ENCODE data around the gene ENOX2. TPM values are rescaled to one million over a fixed set of nuclear protein-coding genes. Genes with fewer than 3 reads are reported as not detected.

ENOX2 gene
- total RNA-seq, 2 donors from 2014 or later, result 7.3 to 26.2 TPM

DNA sequence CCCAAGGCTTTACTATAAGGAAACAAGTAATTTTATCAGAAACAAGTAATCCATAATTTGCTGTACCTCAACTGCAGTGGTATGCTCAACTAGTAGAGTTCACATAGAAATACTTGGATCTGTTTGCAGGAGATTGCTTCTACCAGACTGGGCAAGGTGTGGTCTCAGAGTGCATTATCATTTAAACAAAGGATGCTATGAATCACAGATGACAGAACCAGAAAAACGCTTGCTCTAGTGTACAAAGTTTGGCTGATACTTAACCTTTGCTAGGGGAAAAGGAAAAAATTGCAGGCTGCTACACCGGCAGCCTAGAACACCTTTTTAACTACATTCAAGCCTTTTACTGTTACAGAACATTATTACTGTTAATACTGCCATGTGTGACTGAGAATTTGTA is 97.1 kb downstream of the ENOX2 start:
- H3K9me3 ChIP-seq (ENCODE audit: control insufficient read depth, low read length), result no peaks in the 10 kb centered on the region
- H3K9me3 Mint-ChIP-seq, result no peaks in the 10 kb centered on the region
- H3K36me3 Mint-ChIP-seq (ENCODE audit: low read depth), result no peaks in the 10 kb centered on the region
- TF ChIP-seq, protein P1, sequence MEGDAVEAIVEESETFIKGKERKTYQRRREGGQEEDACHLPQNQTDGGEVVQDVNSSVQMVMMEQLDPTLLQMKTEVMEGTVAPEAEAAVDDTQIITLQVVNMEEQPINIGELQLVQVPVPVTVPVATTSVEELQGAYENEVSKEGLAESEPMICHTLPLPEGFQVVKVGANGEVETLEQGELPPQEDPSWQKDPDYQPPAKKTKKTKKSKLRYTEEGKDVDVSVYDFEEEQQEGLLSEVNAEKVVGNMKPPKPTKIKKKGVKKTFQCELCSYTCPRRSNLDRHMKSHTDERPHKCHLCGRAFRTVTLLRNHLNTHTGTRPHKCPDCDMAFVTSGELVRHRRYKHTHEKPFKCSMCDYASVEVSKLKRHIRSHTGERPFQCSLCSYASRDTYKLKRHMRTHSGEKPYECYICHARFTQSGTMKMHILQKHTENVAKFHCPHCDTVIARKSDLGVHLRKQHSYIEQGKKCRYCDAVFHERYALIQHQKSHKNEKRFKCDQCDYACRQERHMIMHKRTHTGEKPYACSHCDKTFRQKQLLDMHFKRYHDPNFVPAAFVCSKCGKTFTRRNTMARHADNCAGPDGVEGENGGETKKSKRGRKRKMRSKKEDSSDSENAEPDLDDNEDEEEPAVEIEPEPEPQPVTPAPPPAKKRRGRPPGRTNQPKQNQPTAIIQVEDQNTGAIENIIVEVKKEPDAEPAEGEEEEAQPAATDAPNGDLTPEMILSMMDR (conservative IDR thresholded peaks at IDR 0.05), result no peak
- no peak overlapping the region for H3K4me3 Mint-ChIP-seq
- no peaks in the 10 kb centered on the region for H3K4me1 Mint-ChIP-seq
- no peak overlapping the region for H3K27ac Mint-ChIP-seq
- H3K4me3 ChIP-seq (ENCODE audit: low read length), result no peak overlapping the region
- H3K27me3 ChIP-seq (ENCODE audit: control insufficient read depth, insufficient read depth, low read length, poor library complexity, severe bottlenecking), result no peaks in the 10 kb centered on the region
- H3K9ac ChIP-seq (ENCODE audit: extremely low read depth, low read length, poor library complexity, severe bottlenecking), result no peak overlapping the region
- WGBS, 2 experiments (ENCODE audit: insufficient coverage in 1 of 2, insufficient read length in 1 of 2), result 92% methylated on average over 2 of the region's 2 CpGs; no CpG with 5 or more reads in 1 of the 2 experiments
- no peaks in the 10 kb centered on the region for H3K36me3 ChIP-seq (ENCODE audit: control insufficient read depth, insufficient read depth, low read length)
- no peak overlapping the region for H3K27ac ChIP-seq (ENCODE audit: low read depth, low read length)
- no peak for DNase-seq
- H3K27me3 Mint-ChIP-seq (ENCODE audit: insufficient read depth), result no peaks in the 10 kb centered on the region
- H3K4me1 ChIP-seq (ENCODE audit: control insufficient read depth, insufficient read depth, low read length), result no peaks in the 10 kb centered on the region

DNA sequence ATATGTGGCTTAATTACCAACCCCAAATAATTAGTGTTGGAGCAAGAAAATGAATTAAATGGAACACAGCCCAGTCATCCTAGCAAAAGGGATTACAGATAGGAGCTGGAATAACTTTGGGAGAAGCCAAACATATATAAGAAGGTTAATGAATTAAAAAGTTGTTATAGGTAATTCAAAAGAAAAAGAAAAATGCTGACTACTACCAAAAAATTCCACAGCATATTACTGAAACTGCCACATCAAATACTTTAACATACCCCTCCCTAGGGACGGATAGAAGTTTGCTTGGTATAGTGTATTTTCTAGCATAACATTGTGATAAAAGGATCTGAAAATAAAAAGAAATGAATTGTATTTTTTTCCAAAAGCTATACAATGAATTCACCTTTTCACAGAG is 99.5 kb downstream of the ENOX2 start:
- H3K27ac ChIP-seq (ENCODE audit: low read depth, low read length), result no peak overlapping the region
- H3K9ac ChIP-seq (ENCODE audit: extremely low read depth, low read length, poor library complexity, severe bottlenecking), result no peak overlapping the region
- Mint-ChIP-seq H3K36me3 (ENCODE audit: low read depth) (no peaks in the 10 kb centered on the region), H3K27ac (no peak overlapping the region), H3K9me3 (no peaks in the 10 kb centered on the region), H3K27me3 (ENCODE audit: insufficient read depth) (no peaks in the 10 kb centered on the region), H3K4me3 (no peak overlapping the region), H3K4me1 (no peaks in the 10 kb centered on the region)
- no peaks in the 10 kb centered on the region for H3K9me3 ChIP-seq (ENCODE audit: control insufficient read depth, low read length)
- no peak overlapping the region for H3K4me3 ChIP-seq (ENCODE audit: low read length)
- H3K27me3 ChIP-seq (ENCODE audit: control insufficient read depth, insufficient read depth, low read length, poor library complexity, severe bottlenecking), result no peaks in the 10 kb centered on the region
- H3K36me3 ChIP-seq (ENCODE audit: control insufficient read depth, insufficient read depth, low read length), result no peaks in the 10 kb centered on the region
- TF ChIP-seq, protein P1 (conservative IDR thresholded peaks at IDR 0.05), result no peak
- WGBS, 2 experiments (ENCODE audit: insufficient coverage in 1 of 2, insufficient read length in 1 of 2), result no CpG with 5 or more reads among the region's 1 CpG
- H3K4me1 ChIP-seq (ENCODE audit: control insufficient read depth, insufficient read depth, low read length), result no peaks in the 10 kb centered on the region
- no peak for DNase-seq

DNA sequence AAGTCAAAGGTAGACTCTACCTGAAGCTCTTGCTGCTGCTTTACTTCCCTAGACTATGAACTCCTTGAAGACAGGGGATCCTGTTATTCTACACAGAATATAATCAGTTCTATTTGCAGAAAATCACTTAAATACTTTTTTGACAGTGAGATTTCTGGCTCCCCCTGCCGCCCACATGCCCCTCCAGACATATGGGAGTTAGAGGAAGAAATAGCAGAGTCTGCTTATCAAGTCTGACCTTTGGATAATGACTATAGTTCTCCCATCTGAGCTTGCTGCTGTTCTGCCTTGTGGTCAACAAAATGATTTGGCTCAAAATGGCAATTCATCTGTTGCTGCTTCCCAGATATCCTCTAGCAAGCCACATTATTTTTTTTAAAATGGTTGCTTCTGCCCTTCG is 101.1 kb downstream of the ENOX2 start:
- Mint-ChIP-seq H3K36me3 (ENCODE audit: low read depth) (no peaks in the 10 kb centered on the region), H3K4me3 (no peak overlapping the region), H3K27me3 (ENCODE audit: insufficient read depth) (no peaks in the 10 kb centered on the region), H3K4me1 (no peaks in the 10 kb centered on the region), H3K9me3 (no peaks in the 10 kb centered on the region), H3K27ac (no peak overlapping the region)
- TF ChIP-seq, protein P1 (conservative IDR thresholded peaks at IDR 0.05), result peak; percentile 62
- Histone ChIP-seq H3K9ac (ENCODE audit: extremely low read depth, low read length, poor library complexity, severe bottlenecking) (no peak overlapping the region), H3K27ac (ENCODE audit: low read depth, low read length) (no peak overlapping the region), H3K4me1 (ENCODE audit: control insufficient read depth, insufficient read depth, low read length) (no peaks in the 10 kb centered on the region), H3K27me3 (ENCODE audit: control insufficient read depth, insufficient read depth, low read length, poor library complexity, severe bottlenecking) (no peaks in the 10 kb centered on the region), H3K9me3 (ENCODE audit: control insufficient read depth, low read length) (no peaks in the 10 kb centered on the region), H3K4me3 (ENCODE audit: low read length) (no peak overlapping the region), H3K36me3 (ENCODE audit: control insufficient read depth, insufficient read depth, low read length) (no peaks in the 10 kb centered on the region)
- DNase-seq, result peak; percentile 54
- WGBS, 2 experiments (ENCODE audit: insufficient coverage in 1 of 2, insufficient read length in 1 of 2), result 80 to 100% methylated on average over 1 of the region's 2 CpGs

Data from endodermal cell (in vitro differentiated cells).